A673 (cell line): ENCODE measurements around the gene AATK.

Experiments used
- CTCF ChIP-seq: fragments of 300-800, 200-600 bp; sonication (generic); conservative IDR thresholded peaks from 2 replicates; pipeline ENCODE4 v1.5.1; 2017; ENCODE audit warnings: low read depth, mild to moderate bottlenecking, antibody characterized with exemption, low read length, moderate library complexity, mixed read lengths
- EZH2 ChIP-seq: fragments of 200-600 bp; sonication (generic); IDR thresholded peaks from 2 replicates; pipeline ENCODE4 v1.6.1; 2017; ENCODE audit warnings: borderline replicate concordance, low read depth, mild to moderate bottlenecking, mixed read lengths, antibody characterized with exemption, low read length; ENCODE audit not compliant: poor library complexity, severe bottlenecking

GRCh38 chr17:81179861-81180260 is 13.8 kb upstream of the AATK start:
- TF ChIP-seq CTCF (no peak), EZH2 (no peak)
